ENCODE measurements around the gene MS4A6E.

MS4A6E gene

DNA sequence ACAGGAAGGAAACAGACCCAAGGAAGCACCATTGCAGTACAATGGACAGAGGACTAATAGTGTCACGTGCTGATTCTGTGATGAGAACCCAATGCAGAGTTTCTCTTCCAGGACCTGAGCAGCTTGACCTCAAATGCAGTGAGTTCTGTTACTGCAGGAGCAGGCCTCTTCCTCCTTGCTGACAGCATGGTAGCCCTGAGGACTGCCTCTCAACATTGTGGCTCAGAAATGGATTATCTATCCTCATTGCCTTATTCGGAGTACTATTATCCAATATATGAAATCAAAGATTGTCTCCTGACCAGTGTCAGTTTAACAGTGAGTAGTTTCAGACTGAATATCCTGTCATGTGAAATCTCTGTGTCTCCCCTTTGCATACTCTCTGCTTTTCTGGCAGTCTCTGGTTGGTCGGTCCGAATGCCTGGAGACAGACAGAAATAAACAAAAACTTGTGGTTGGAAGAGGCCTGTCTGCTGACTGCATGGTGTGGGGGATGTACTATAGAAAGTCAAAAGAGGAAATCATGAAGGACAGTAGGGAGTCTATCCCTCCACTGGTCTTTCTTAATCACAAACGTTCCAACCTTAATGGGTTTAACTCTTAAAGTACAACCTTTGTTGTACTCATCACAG is 62.3 kb downstream of the MS4A6E start:
- TF ChIP-seq, protein P1, sequence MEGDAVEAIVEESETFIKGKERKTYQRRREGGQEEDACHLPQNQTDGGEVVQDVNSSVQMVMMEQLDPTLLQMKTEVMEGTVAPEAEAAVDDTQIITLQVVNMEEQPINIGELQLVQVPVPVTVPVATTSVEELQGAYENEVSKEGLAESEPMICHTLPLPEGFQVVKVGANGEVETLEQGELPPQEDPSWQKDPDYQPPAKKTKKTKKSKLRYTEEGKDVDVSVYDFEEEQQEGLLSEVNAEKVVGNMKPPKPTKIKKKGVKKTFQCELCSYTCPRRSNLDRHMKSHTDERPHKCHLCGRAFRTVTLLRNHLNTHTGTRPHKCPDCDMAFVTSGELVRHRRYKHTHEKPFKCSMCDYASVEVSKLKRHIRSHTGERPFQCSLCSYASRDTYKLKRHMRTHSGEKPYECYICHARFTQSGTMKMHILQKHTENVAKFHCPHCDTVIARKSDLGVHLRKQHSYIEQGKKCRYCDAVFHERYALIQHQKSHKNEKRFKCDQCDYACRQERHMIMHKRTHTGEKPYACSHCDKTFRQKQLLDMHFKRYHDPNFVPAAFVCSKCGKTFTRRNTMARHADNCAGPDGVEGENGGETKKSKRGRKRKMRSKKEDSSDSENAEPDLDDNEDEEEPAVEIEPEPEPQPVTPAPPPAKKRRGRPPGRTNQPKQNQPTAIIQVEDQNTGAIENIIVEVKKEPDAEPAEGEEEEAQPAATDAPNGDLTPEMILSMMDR (IDR thresholded peaks at IDR 0.05), result no peak
- no peak for DNase-seq (ENCODE audit: low spot score)
- Histone ChIP-seq H3K4me3 (no peak overlapping the region), H3K27ac (peak overlapping the region in 1 of 2 donors; percentile 24)

DNA sequence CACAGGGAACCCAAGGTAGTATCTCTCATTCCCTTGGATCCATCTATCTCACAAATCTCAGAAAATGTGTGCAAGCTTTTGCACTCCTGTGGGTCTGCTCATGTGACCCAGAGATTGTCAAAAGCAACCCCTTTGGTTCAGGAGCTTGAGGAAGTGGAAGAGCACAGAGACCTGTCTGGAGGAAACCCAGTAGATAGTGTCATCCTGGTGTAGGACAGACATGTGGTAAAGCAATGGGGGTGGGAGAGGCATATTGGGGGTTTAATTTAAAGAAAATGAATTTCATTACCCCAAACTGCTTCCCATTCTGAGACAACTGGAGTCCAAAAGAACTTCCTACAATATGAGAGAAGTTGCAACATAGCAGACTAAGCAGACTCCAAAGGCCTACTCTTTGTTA is 63.4 kb downstream of the MS4A6E start:
- DNase-seq (ENCODE audit: low spot score), result no peak
- TF ChIP-seq, protein P1 (IDR thresholded peaks at IDR 0.05), result no peak
- Histone ChIP-seq H3K4me3 (no peak overlapping the region), H3K27ac (no peak overlapping the region)
